Endothelial cell (in vitro differentiated cells): ENCODE results near the gene MAP4K5. TPM values are rescaled to one million over a fixed set of nuclear protein-coding genes. Genes with fewer than 3 reads are reported as not detected.

Experiments
- DNase-seq: peaks from one replicate; pipeline ENCODE4 v3.0.0; 2021; ENCODE audit warnings: low spot score
- H3K27ac Mint-ChIP-seq: one replicate; pipeline ENCODE4 v1.8.0; 2021; ENCODE audit warnings: mixed read lengths, inconsistent platforms; ENCODE audit not compliant: unreplicated experiment
- H3K27me3 Mint-ChIP-seq: one replicate; pipeline ENCODE4 v1.8.0; 2021; ENCODE audit warnings: mild to moderate bottlenecking, moderate library complexity, mixed read lengths, inconsistent platforms; ENCODE audit not compliant: unreplicated experiment
- H3K36me3 Mint-ChIP-seq: one replicate; pipeline ENCODE4 v1.8.0; 2021; ENCODE audit warnings: mild to moderate bottlenecking, low read depth, mixed read lengths, inconsistent platforms; ENCODE audit not compliant: unreplicated experiment
- H3K4me1 Mint-ChIP-seq: one replicate; pipeline ENCODE4 v1.8.0; 2021; ENCODE audit warnings: mild to moderate bottlenecking, mixed read lengths, inconsistent platforms; ENCODE audit not compliant: unreplicated experiment
- H3K4me3 Mint-ChIP-seq: one replicate; pipeline ENCODE4 v1.8.0; 2021; ENCODE audit warnings: mild to moderate bottlenecking, mixed read lengths, inconsistent platforms; ENCODE audit not compliant: unreplicated experiment
- H3K9me3 Mint-ChIP-seq: one replicate; pipeline ENCODE4 v1.8.0; 2021; ENCODE audit warnings: mixed read lengths, inconsistent platforms; ENCODE audit not compliant: unreplicated experiment
- CTCF ChIP-seq: fragments of 200-600 bp; sonication (generic); IDR thresholded peaks from one replicate; pipeline ENCODE4 v1.5.0; 2021; ENCODE audit warnings: antibody characterized with exemption; ENCODE audit not compliant: unreplicated experiment
- total RNA-seq: library from RNA; stranded (reverse); fragmentation: NEBNext Ultra II Directional; extraction: Animal tissue kit (Norgen Biotek cat#: 25700); gene quantifications from one replicate; pipeline ENCODE4 v1.2.1, GENCODE V29; 2021; ENCODE audit not compliant: unreplicated experiment

MAP4K5 gene
- total RNA-seq, 1 donor from 2014 or later, result 99.3 TPM

- Mint-ChIP-seq H3K27me3 (no peaks in the 10 kb centered on the region), H3K27ac (no peak overlapping the region), H3K36me3 (peaks cover 57% of the 10 kb centered on the region), H3K4me3 (peak overlapping the region; percentile 56), H3K4me1 (peaks cover 16% of the 10 kb centered on the region), H3K9me3 (no peaks in the 10 kb centered on the region)
- no peak for DNase-seq
- TF ChIP-seq CTCF, result no peak
Observed at GRCh38 chr14:50471838-50472465, 60.4 kb downstream of the MAP4K5 start.

- no peak overlapping the region for H3K27ac Mint-ChIP-seq
- H3K9me3 Mint-ChIP-seq, result no peaks in the 10 kb centered on the region
- H3K27me3 Mint-ChIP-seq, result no peaks in the 10 kb centered on the region
- peaks cover 16% of the 10 kb centered on the region for H3K4me1 Mint-ChIP-seq
- no peak overlapping the region for H3K4me3 Mint-ChIP-seq
- TF ChIP-seq CTCF, result no peak
- H3K36me3 Mint-ChIP-seq, result peaks cover 60% of the 10 kb centered on the region
- no peak for DNase-seq
Observed at GRCh38 chr14:50469982-50470381, 62.4 kb downstream of the MAP4K5 start.

GRCh38 chr14:50462111-50462510 lies 70.3 kb downstream of the MAP4K5 start:
- no peak overlapping the region for H3K4me3 Mint-ChIP-seq

GRCh38 chr14:50453869-50454268 lies 78.5 kb downstream of the MAP4K5 start:
- no peak for DNase-seq
- H3K27ac Mint-ChIP-seq, result no peak overlapping the region
- no peaks in the 10 kb centered on the region for H3K4me1 Mint-ChIP-seq
- no peak overlapping the region for H3K4me3 Mint-ChIP-seq
- no peaks in the 10 kb centered on the region for H3K27me3 Mint-ChIP-seq
- H3K36me3 Mint-ChIP-seq, result peaks cover 28% of the 10 kb centered on the region
- no peak for TF ChIP-seq CTCF
- no peaks in the 10 kb centered on the region for H3K9me3 Mint-ChIP-seq

More at GRCh38 chr14:50462111-50462510, 70.3 kb downstream of the MAP4K5 start:
- no peak for TF ChIP-seq CTCF
- Mint-ChIP-seq H3K36me3 (peaks cover 9% of the 10 kb centered on the region), H3K27ac (no peak overlapping the region), H3K9me3 (no peaks in the 10 kb centered on the region), H3K27me3 (no peaks in the 10 kb centered on the region), H3K4me1 (no peaks in the 10 kb centered on the region)
- no peak for DNase-seq

GRCh38 chr14:50452979-50453705 lies 79.2 kb downstream of the MAP4K5 start:
- H3K9me3 Mint-ChIP-seq, result no peaks in the 10 kb centered on the region
- no peak overlapping the region for H3K27ac Mint-ChIP-seq
- no peak for DNase-seq
- TF ChIP-seq CTCF, result no peak
- H3K4me1 Mint-ChIP-seq, result no peaks in the 10 kb centered on the region
- no peak overlapping the region for H3K4me3 Mint-ChIP-seq
- H3K27me3 Mint-ChIP-seq, result no peaks in the 10 kb centered on the region
- H3K36me3 Mint-ChIP-seq, result peaks cover 28% of the 10 kb centered on the region
